Measurements from ENCODE around the gene AKR1C3. TPM values are rescaled to one million over a fixed set of nuclear protein-coding genes. Genes with fewer than 3 reads are reported as not detected.

AKR1C3 gene
- total and polyA plus RNA-seq, 2 of the 4 experiments (the other 2 are of a cell fraction): 0.18 to 0.51 TPM

DNA sequence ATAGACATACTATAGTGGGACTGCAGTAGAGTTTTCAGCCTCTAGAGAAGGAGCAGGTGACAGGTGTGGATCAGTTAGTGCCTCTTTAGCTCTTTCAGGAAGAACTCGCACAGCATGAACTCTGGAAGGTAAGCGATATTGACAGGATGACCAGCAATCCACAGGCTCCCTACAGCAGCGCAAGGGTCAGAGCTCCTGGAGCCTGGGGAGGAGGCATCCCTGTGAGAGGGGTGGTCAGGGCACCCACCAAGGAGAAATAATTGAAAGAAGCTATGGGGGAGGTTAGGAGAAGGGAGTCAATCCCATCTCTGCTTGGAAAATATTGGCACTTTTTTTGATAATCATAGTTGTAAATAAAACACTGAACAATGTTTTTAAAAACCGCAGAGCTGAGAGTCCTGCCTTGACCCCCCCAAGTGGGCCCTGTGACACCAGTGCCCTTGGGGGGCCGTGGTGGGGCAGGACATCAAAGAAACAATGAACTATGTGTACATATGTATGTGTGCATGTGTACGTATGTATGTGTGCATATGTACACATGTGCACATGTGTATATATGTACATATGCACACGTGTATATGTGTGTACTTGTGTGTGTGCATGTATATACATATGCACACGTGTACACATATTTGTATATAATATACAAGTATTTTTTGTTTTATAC, 13.8 kb downstream of the AKR1C3 start:
- no TSS peak for BruUV-seq (replicated peaks)

More for the DNA sequence above, 13.8 kb downstream of the AKR1C3 start:
- no peak overlapping the region for H4K8ac ChIP-seq (ENCODE audit: low read depth in 2 of 2, low read length in 2 of 2)
- in situ Hi-C loops (cut with MboI; ENCODE audit: low sequenced_read_pairs) (no loop called here), intact Hi-C loops (cut with micrococcal nuclease) (loop anchor here (10.0 kb wide), 1 partner anchor 57 kb away; no protein-coding TSS in a partner anchor), dilution Hi-C loops (cut with HindIII; ENCODE audit: low sequenced_read_pairs, unreplicated experiment) (no loop called here)
- no peak overlapping the region for H3K18ac ChIP-seq (ENCODE audit: low read depth, low read length)
- no peak overlapping the region for H3K56ac ChIP-seq (ENCODE audit: extremely low read depth, insufficient read depth, low read length)
- H3K9ac ChIP-seq (ENCODE audit: low read depth, low read length): no peak overlapping the region
- no peak overlapping the region for H3K23ac ChIP-seq (ENCODE audit: low read depth, low read length)
- H2AK5ac ChIP-seq (ENCODE audit: low read depth, low read length): no peak overlapping the region
- H3K9me3 ChIP-seq (ENCODE audit: control insufficient read depth, insufficient read depth, low read length): no peaks in the 10 kb centered on the region
- H3K4me2 ChIP-seq (ENCODE audit: low read depth, low read length): no peak overlapping the region
- no peaks in the 10 kb centered on the region for H3K79me1 ChIP-seq (ENCODE audit: low read depth in 1 of 2, low read length in 2 of 2)
- no peaks in the 10 kb centered on the region for H4K20me1 ChIP-seq (ENCODE audit: insufficient read depth, low read length)
- ChIA-PET POLR2A (ENCODE audit: unreplicated experiment) (no interaction called here), CTCF (interaction anchor here (1.4 to 1.5 kb wide), 2 partner anchors 18 to 258 kb away, joined by 3 read pairs; no protein-coding TSS in a partner anchor)
- no peak overlapping the region for H2BK5ac ChIP-seq (ENCODE audit: low read depth, low read length, poor library complexity, severe bottlenecking)
- H3K4ac ChIP-seq (ENCODE audit: low read depth, low read length): no peak overlapping the region
- H3K27ac ChIP-seq (ENCODE audit: insufficient read depth, low read length): no peak overlapping the region
- no peak overlapping the region for H2BK20ac ChIP-seq (ENCODE audit: low read depth, low read length)
- H4K91ac ChIP-seq (ENCODE audit: insufficient read depth, low read depth, low read length): no peak overlapping the region
- H2BK15ac ChIP-seq (ENCODE audit: low read depth, low read length): no peak overlapping the region
- TF ChIP-seq MAFK (IDR thresholded peaks at IDR 0.05; ENCODE audit: low read depth, low read length): no peak
- ATAC-seq (ENCODE audit: low read depth) (no peak), DNase-seq (no peak)
- WGBS, 2 experiments (ENCODE audit: extremely low coverage in 2 of 2, insufficient read length in 1 of 2): no CpG with 5 or more reads among the region's 8 CpGs
- H3K9me1 ChIP-seq (ENCODE audit: insufficient read depth, low read length): no peaks in the 10 kb centered on the region
- H3K27me3 ChIP-seq (ENCODE audit: control insufficient read depth, insufficient read depth, low read length): no peaks in the 10 kb centered on the region
- H3K4me1 ChIP-seq (ENCODE audit: control insufficient read depth, insufficient read depth, low read length): no peaks in the 10 kb centered on the region
- H4K5ac ChIP-seq (ENCODE audit: low read depth, low read length): no peak overlapping the region
- H3K36me3 ChIP-seq (ENCODE audit: control insufficient read depth, insufficient read depth, low read length): no peaks in the 10 kb centered on the region
- H2AFZ ChIP-seq (replicated peaks; ENCODE audit: low read length, poor library complexity): no peak overlapping the region
- H2BK120ac ChIP-seq (ENCODE audit: low read depth, low read length): no peak overlapping the region
- H3K4me3 ChIP-seq (ENCODE audit: insufficient read depth, low read depth, low read length): no peak overlapping the region
- no peak overlapping the region for H2AK9ac ChIP-seq (replicated peaks; ENCODE audit: low read depth, low read length, poor library complexity)
- no peak overlapping the region for H3K14ac ChIP-seq (replicated peaks; ENCODE audit: low read depth, low read length)
